Esophagus squamous epithelium (tissue), 4 donors: ENCODE measurements around the gene SNX9.

Experiments
- CTCF ChIP-seq, 6 experiments: fragments of 450-650 bp in 4 of 6; fragments of 200-600 bp in 2 of 6; sonication (generic) in 2 of 6; IDR thresholded peaks; one replicate each; pipeline ENCODE4 v1.5.1; 2016 to 2019; ENCODE audit warnings: antibody characterized with exemption in 6 of 6, mild to moderate bottlenecking in 4 of 6, moderate library complexity in 4 of 6
- POLR2A ChIP-seq, 4 donors: fragments of 450-650 bp; IDR thresholded peaks; one replicate each; pipeline ENCODE4 v1.6.1; 2017; ENCODE audit warnings: antibody characterized with exemption in 4 of 4, mild to moderate bottlenecking in 4 of 4, moderate library complexity in 3 of 4

- TF ChIP-seq CTCF (IDR thresholded peaks at IDR 0.05) = no peak
- TF ChIP-seq POLR2A (IDR thresholded peaks at IDR 0.05) = no peak
Measured at GRCh38 chr6:157777344-157777743, 45.7 kb upstream of the SNX9 start.
